Suprapubic skin (tissue), 4 donors: ENCODE measurements around the gene ADCY9. TPM values are rescaled to one million over a fixed set of nuclear protein-coding genes. Genes with fewer than 3 reads are reported as not detected.
"Not testable (repeated sequence)": the region's sequence is repeated elsewhere in the genome, so short reads cannot be mapped to it uniquely, and the experiment has no call there.

Experiments used
- DNase-seq, 2 donors: peaks; one replicate each; pipeline ENCODE4 v3.0.0-alpha.2; 2019; ENCODE audit warnings: low spot score in 2 of 2
- H3K27ac ChIP-seq: fragments of 200-600 bp; sonication (generic); one replicate; pipeline ENCODE4 v1.5.1; 2019
- H3K27me3 ChIP-seq: fragments of 200-600 bp; sonication (generic); one replicate; pipeline ENCODE4 v1.5.1; 2019
- H3K36me3 ChIP-seq: fragments of 200-600 bp; sonication (generic); one replicate; pipeline ENCODE4 v1.5.1; 2019
- H3K4me1 ChIP-seq: fragments of 200-600 bp; sonication (generic); one replicate; pipeline ENCODE4 v1.5.1; 2019
- H3K4me3 ChIP-seq: fragments of 200-600 bp; sonication (generic); one replicate; pipeline ENCODE4 v1.5.1; 2019; ENCODE audit warnings: mild to moderate bottlenecking
- H3K9me3 ChIP-seq: fragments of 200-600 bp; sonication (generic); one replicate; pipeline ENCODE4 v1.5.1; 2019
- EP300 ChIP-seq: sonication (generic); formaldehyde crosslinking; IDR thresholded peaks from one replicate; pipeline ENCODE4 v1.6.1; 2017; ENCODE audit warnings: antibody characterized with exemption
- POLR2A ChIP-seq, 2 donors: fragments of 450-650 bp; IDR thresholded peaks; one replicate each; pipeline ENCODE4 v1.6.1; 2017; ENCODE audit warnings: antibody characterized with exemption in 2 of 2, mild to moderate bottlenecking in 2 of 2, moderate library complexity in 2 of 2
- POLR2AphosphoS5 ChIP-seq, 3 donors: sonication (generic); formaldehyde crosslinking; IDR thresholded peaks; one replicate each; pipeline ENCODE4 v1.6.1; 2017; ENCODE audit warnings: antibody characterized with exemption in 3 of 3
- WGBS: methylation state at CpG from one replicate; pipeline ENCODE4 v1.1.5; 2018; 5-methylcytosine and 5-hydroxymethylcytosine counted together
- total RNA-seq, 4 donors: library from RNA; depleted of rRNA; stranded (reverse); fragments of >200 nt; gene quantifications; one replicate each; pipeline ENCODE4 v1.1.0, GENCODE V29; 2016
- TF ChIP-seq, protein P1 (sequence below), 2 donors: fragments of 200-600 bp in 1 of 2; fragments of 450-650 bp in 1 of 2; sonication (generic) in 1 of 2; IDR thresholded peaks; one replicate each; pipeline ENCODE4 v1.5.1; 2016 to 2019; ENCODE audit warnings: antibody characterized with exemption in 2 of 2, mild to moderate bottlenecking in 1 of 2, moderate library complexity in 1 of 2

ADCY9 gene
- total RNA-seq, 4 donors from 2014 or later: 21.5 to 27.2 (median 26.4) TPM

DNA sequence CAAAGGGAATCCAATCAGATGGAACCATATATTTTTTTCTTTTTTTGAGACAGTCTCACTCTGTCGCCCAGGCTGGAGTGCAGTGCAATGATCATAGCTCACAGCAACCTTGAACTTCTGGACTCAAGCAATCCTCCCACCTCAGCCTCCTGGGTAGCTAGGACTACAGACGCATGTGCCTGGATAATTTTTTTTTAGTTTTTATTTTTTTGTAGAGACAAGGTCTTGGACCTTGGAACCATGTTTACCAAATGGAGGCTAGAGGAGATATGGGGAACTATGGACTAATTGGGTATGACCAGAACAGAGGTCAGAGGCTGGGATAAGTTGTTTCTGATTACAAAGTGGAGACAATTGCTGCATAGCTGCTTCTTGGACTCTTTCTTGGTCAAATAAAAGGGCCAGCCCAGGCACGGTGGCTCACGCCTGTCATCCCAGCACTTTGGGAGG lies 41.2 kb upstream of the ADCY9 start:
- no peak for TF ChIP-seq EP300
- no peak for TF ChIP-seq POLR2A (IDR thresholded peaks at IDR 0.05)
- no peak for TF ChIP-seq POLR2AphosphoS5 (IDR thresholded peaks at IDR 0.05)
- TF ChIP-seq, protein P1, sequence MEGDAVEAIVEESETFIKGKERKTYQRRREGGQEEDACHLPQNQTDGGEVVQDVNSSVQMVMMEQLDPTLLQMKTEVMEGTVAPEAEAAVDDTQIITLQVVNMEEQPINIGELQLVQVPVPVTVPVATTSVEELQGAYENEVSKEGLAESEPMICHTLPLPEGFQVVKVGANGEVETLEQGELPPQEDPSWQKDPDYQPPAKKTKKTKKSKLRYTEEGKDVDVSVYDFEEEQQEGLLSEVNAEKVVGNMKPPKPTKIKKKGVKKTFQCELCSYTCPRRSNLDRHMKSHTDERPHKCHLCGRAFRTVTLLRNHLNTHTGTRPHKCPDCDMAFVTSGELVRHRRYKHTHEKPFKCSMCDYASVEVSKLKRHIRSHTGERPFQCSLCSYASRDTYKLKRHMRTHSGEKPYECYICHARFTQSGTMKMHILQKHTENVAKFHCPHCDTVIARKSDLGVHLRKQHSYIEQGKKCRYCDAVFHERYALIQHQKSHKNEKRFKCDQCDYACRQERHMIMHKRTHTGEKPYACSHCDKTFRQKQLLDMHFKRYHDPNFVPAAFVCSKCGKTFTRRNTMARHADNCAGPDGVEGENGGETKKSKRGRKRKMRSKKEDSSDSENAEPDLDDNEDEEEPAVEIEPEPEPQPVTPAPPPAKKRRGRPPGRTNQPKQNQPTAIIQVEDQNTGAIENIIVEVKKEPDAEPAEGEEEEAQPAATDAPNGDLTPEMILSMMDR (IDR thresholded peaks at IDR 0.05): no peak
- Histone ChIP-seq H3K27me3 (no peaks in the 10 kb centered on the region), H3K27ac (no peak overlapping the region), H3K4me1 (no peaks in the 10 kb centered on the region), H3K4me3 (no peak overlapping the region), H3K36me3 (no peaks in the 10 kb centered on the region), H3K9me3 (no peaks in the 10 kb centered on the region)
- DNase-seq: no peak
- WGBS: 92% methylated on average over 4 of the region's 4 CpGs

DNA sequence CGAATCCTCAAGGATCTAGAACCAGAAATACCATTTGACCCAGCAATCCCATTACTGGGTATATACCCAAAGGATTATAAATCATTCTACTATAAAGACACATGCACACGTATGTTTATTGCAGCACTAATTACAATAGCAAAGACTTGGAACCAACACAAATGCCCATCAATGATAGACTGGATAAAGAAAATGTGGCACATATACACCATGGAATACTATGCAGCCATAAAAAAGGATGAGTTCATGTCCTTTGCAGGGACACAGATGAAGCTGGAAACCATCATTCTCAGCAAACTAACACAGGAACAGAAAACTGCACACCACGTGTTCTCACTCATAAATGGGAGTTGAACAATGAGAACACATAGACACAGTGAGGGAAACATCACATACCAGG lies 40.3 kb upstream of the ADCY9 start:
- WGBS: 91% methylated on average over 3 of the region's 3 CpGs
- not testable (repeated sequence) for H3K27me3 ChIP-seq, H3K9me3 ChIP-seq, H3K4me1 ChIP-seq, DNase-seq, H3K27ac ChIP-seq, H3K36me3 ChIP-seq, H3K4me3 ChIP-seq

DNA sequence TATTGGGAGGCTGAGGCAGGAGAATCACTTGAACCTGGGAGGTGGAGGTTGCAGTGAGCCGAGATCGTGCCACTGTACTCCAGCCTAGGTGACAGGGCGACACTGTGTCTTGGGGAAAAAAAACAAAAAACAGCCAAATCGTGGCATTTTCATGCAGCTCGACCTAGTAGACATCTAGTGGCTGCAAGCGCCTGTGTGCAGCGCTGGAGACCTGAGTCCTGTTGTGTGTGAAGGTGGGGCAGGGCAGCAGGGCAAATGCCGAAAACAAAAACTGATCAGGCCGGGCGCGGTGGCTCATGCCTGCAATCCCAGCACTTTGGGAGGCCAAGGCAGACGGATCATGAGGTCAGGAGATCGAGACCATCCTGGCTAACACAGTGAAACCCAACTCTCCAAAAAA lies 37.1 kb upstream of the ADCY9 start:
- WGBS: 94% methylated on average over 13 of the region's 13 CpGs
- not testable (repeated sequence) for H3K27ac ChIP-seq, H3K27me3 ChIP-seq, DNase-seq, H3K36me3 ChIP-seq, H3K9me3 ChIP-seq, H3K4me3 ChIP-seq, H3K4me1 ChIP-seq

DNA sequence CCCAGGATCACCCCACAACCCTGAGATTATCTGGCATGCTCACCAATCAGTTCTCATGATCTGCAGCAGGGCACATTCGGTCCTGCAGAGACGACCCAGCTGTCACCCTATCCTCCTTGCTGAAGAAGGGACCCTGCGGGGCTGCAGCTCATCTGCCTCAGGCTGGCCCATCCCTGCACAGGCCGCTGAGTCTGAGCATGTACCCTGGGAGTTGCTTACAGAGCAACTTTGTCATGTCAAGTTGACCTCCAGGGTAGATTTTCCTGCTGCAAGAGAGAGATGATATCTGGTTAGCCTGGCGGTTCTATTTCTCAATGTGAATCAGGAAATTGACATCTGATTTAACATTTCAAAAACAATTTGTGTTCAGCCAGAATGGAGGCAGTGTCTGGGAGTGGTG lies 36.0 kb upstream of the ADCY9 start:
- H3K27me3 ChIP-seq: no peaks in the 10 kb centered on the region
- no peaks in the 10 kb centered on the region for H3K4me1 ChIP-seq
- no peak overlapping the region for H3K27ac ChIP-seq
- WGBS: 56% methylated on average over 5 of the region's 5 CpGs
- H3K4me3 ChIP-seq: no peak overlapping the region
- no peaks in the 10 kb centered on the region for H3K36me3 ChIP-seq
- DNase-seq: no peak
- no peaks in the 10 kb centered on the region for H3K9me3 ChIP-seq
- TF ChIP-seq POLR2A (IDR thresholded peaks at IDR 0.05): no peak
- TF ChIP-seq, protein P1 (IDR thresholded peaks at IDR 0.05): no peak
- no peak for TF ChIP-seq EP300
- no peak for TF ChIP-seq POLR2AphosphoS5 (IDR thresholded peaks at IDR 0.05)

DNA sequence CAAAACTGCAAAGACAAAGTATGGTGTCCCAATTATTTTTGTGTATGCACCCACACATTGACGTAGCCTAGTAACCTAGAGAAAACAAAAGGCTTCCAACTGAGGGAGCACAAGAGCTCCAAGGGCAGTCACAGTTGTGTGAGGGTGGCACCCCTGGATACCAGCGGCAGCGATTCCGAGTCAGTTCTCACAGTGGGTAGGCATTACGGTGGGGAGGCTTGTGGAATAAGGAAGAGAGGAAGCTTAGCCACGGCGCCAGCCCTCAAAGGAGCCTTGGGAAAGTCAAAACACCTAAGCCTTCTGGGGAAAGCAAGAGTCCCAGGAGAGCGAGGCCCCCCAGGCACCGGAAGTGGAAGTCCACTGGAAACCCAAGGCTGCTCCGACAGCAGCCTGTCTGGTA lies 31.0 kb upstream of the ADCY9 start:
- no peak overlapping the region for H3K4me3 ChIP-seq
- H3K9me3 ChIP-seq: no peaks in the 10 kb centered on the region
- H3K36me3 ChIP-seq: no peaks in the 10 kb centered on the region
- TF ChIP-seq EP300 (no peak), POLR2AphosphoS5 (IDR thresholded peaks at IDR 0.05) (no peak), POLR2A (IDR thresholded peaks at IDR 0.05) (no peak)
- TF ChIP-seq, protein P1 (IDR thresholded peaks at IDR 0.05): no peak
- WGBS: 90% methylated on average over 10 of the region's 10 CpGs
- no peak for DNase-seq
- H3K27me3 ChIP-seq: no peaks in the 10 kb centered on the region
- H3K27ac ChIP-seq: no peak overlapping the region
- H3K4me1 ChIP-seq: peaks cover 3% of the 10 kb centered on the region

DNA sequence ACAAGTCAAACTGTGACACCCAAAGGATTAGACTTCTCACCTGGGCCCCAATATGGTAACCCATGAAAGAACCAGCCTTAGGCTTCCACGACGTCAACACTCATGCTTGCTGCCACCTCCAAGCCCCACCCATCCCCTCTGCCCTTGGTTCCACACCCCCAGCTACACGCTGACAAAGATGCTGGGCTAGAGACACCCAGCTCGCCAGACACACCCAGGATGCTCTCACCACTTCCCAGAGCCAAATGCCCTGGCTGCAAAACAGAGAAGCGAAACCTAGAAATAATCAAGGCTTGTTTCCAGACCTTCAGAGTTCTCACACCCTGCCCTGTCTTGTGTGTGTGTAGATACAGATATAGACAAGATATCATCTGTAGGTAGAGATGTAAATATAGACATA lies 26.0 kb upstream of the ADCY9 start:
- DNase-seq: no peak
- TF ChIP-seq POLR2A (IDR thresholded peaks at IDR 0.05) (no peak), POLR2AphosphoS5 (IDR thresholded peaks at IDR 0.05) (no peak), EP300 (no peak)
- TF ChIP-seq, protein P1 (IDR thresholded peaks at IDR 0.05): no peak
- WGBS: 39% methylated on average over 5 of the region's 5 CpGs
- Histone ChIP-seq H3K4me3 (no peak overlapping the region), H3K4me1 (peaks cover 6% of the 10 kb centered on the region), H3K9me3 (no peaks in the 10 kb centered on the region), H3K27ac (no peak overlapping the region), H3K36me3 (no peaks in the 10 kb centered on the region), H3K27me3 (no peaks in the 10 kb centered on the region)
